MM.1S (cell line): ENCODE results near the gene SPOCD1.

Experiments used
- DNase-seq: peaks from one replicate; pipeline ENCODE4 v3.0.0-alpha.2; 2015
- H2AFZ ChIP-seq: fragments of 300-600 bp; sonication (generic); 2 replicates; pipeline ENCODE4 v1.6.0; 2016; ENCODE audit warnings: antibody characterized with exemption, low read length
- H3F3A ChIP-seq: fragments of 300-600 bp; sonication (generic); 2 replicates; pipeline ENCODE4 v1.6.1; 2016; ENCODE audit warnings: mild to moderate bottlenecking, antibody characterized with exemption, low read length, moderate library complexity, mixed read lengths; ENCODE audit not compliant: insufficient read depth
- H3K27ac ChIP-seq: fragments of 300-600 bp; sonication (generic); 2 replicates; pipeline ENCODE4 v1.5.1; 2016; ENCODE audit warnings: mild to moderate bottlenecking, low read length
- H3K27me3 ChIP-seq: fragments of 300-600 bp; sonication (generic); replicated peaks from 2 replicates; pipeline ENCODE4 v1.6.0; 2016; ENCODE audit warnings: low read length; ENCODE audit not compliant: insufficient read depth
- H3K36me3 ChIP-seq: fragments of 300-600 bp; sonication (generic); replicated peaks from 2 replicates; pipeline ENCODE4 v1.6.1; 2016; ENCODE audit warnings: mild to moderate bottlenecking, low read length, mixed read lengths; ENCODE audit not compliant: insufficient read depth
- H3K4me1 ChIP-seq: fragments of 300-600 bp; sonication (generic); 2 replicates; pipeline ENCODE4 v1.6.1; 2016; ENCODE audit warnings: low read length, mixed read lengths
- H3K4me2 ChIP-seq: fragments of 300-600 bp; sonication (generic); 2 replicates; pipeline ENCODE4 v1.6.0; 2016; ENCODE audit warnings: low read depth, low read length
- H3K4me3 ChIP-seq: fragments of 300-600 bp; sonication (generic); 2 replicates; pipeline ENCODE4 v1.5.1; 2016; ENCODE audit warnings: low read length, mixed read lengths
- H3K79me2 ChIP-seq: fragments of 300-600 bp; sonication (generic); 2 replicates; pipeline ENCODE4 v1.6.1; 2016; ENCODE audit warnings: mixed run types, low read length, mixed read lengths
- H3K9ac ChIP-seq: fragments of 300-600 bp; sonication (generic); 2 replicates; pipeline ENCODE4 v1.6.1; 2016; ENCODE audit warnings: low read length, mixed read lengths
- H3K9me2 ChIP-seq: fragments of 300-600 bp; sonication (generic); replicated peaks from 2 replicates; pipeline ENCODE4 v1.6.1; 2016; ENCODE audit warnings: mild to moderate bottlenecking, low read length, mixed read lengths; ENCODE audit not compliant: insufficient read depth
- H3K9me3 ChIP-seq: fragments of 300-600 bp; sonication (generic); replicated peaks from 2 replicates; pipeline ENCODE4 v1.6.1; 2016; ENCODE audit warnings: mild to moderate bottlenecking, low read length, mixed read lengths; ENCODE audit not compliant: insufficient read depth
- H4K20me1 ChIP-seq: fragments of 300-600 bp; sonication (generic); 2 replicates; pipeline ENCODE4 v1.6.1; 2016; ENCODE audit warnings: mild to moderate bottlenecking, low read length, moderate library complexity, mixed read lengths; ENCODE audit not compliant: insufficient read depth
- CTCF ChIP-seq: fragments of 300-600 bp; sonication (generic); IDR thresholded peaks from 2 replicates; pipeline ENCODE4 v1.5.1; 2016; ENCODE audit warnings: antibody characterized with exemption, low read length, mixed read lengths
- EZH2 ChIP-seq: fragments of 300-600 bp; sonication (generic); optimal IDR thresholded peaks from 2 replicates; pipeline ENCODE3; 2017; ENCODE audit warnings: low read depth, mild to moderate bottlenecking, antibody characterized with exemption, low read length, mixed read lengths
- EZH2phosphoT487 ChIP-seq: fragments of 300-600 bp; sonication (generic); IDR thresholded peaks from 2 replicates; pipeline ENCODE4 v1.6.1; 2018; ENCODE audit warnings: antibody characterized with exemption, low read length

SPOCD1 gene

GRCh38 chr1:31754397-31754796 is 61.4 kb downstream of the SPOCD1 start:
- Histone ChIP-seq H3K9me3 (no peaks in the 10 kb centered on the region), H2AFZ (no peak overlapping the region), H3K4me2 (no peak overlapping the region), H3K36me3 (no peaks in the 10 kb centered on the region), H4K20me1 (no peaks in the 10 kb centered on the region), H3K4me1 (no peaks in the 10 kb centered on the region), H3K27ac (no peak overlapping the region), H3K4me3 (no peak overlapping the region), H3K9ac (no peak overlapping the region), H3K79me2 (no peaks in the 10 kb centered on the region), H3K27me3 (no peaks in the 10 kb centered on the region), H3F3A (no peaks in the 10 kb centered on the region), H3K9me2 (no peaks in the 10 kb centered on the region)
- no peak for DNase-seq
- TF ChIP-seq EZH2 = no peak
- TF ChIP-seq EZH2phosphoT487 = no peak
- TF ChIP-seq CTCF = no peak

- Histone ChIP-seq H3K9me3 (no peaks in the 10 kb centered on the region), H3K9ac (no peak overlapping the region), H3K36me3 (no peaks in the 10 kb centered on the region), H3K4me1 (no peaks in the 10 kb centered on the region), H3F3A (no peaks in the 10 kb centered on the region), H4K20me1 (no peaks in the 10 kb centered on the region), H3K9me2 (no peaks in the 10 kb centered on the region), H2AFZ (no peak overlapping the region), H3K79me2 (no peaks in the 10 kb centered on the region), H3K27me3 (no peaks in the 10 kb centered on the region), H3K27ac (no peak overlapping the region), H3K4me2 (no peak overlapping the region), H3K4me3 (no peak overlapping the region)
- no peak for DNase-seq
- no peak for TF ChIP-seq EZH2
- no peak for TF ChIP-seq EZH2phosphoT487
- TF ChIP-seq CTCF = no peak
Observed at GRCh38 chr1:31753707-31754349, 62.0 kb downstream of the SPOCD1 start.

- Histone ChIP-seq H3K4me1 (no peaks in the 10 kb centered on the region), H3K27me3 (no peaks in the 10 kb centered on the region), H2AFZ (no peak overlapping the region), H3K9ac (no peak overlapping the region), H4K20me1 (no peaks in the 10 kb centered on the region), H3F3A (no peaks in the 10 kb centered on the region), H3K9me3 (no peaks in the 10 kb centered on the region), H3K36me3 (no peaks in the 10 kb centered on the region), H3K4me3 (no peak overlapping the region), H3K4me2 (no peak overlapping the region), H3K27ac (no peak overlapping the region), H3K79me2 (no peaks in the 10 kb centered on the region), H3K9me2 (no peaks in the 10 kb centered on the region)
- TF ChIP-seq CTCF (no peak), EZH2 (no peak), EZH2phosphoT487 (no peak)
- no peak for DNase-seq
Observed at GRCh38 chr1:31752952-31753475, 62.8 kb downstream of the SPOCD1 start.
